GM23338 (cell line): ENCODE data around the gene COX7A2. TPM values are rescaled to one million over a fixed set of nuclear protein-coding genes. Genes with fewer than 3 reads are reported as not detected.

Source experiments
- ATAC-seq: fragments of 200-7000 bp; cut with Tn5 transposase; 3 replicates; pipeline ENCODE4 v1.9.1; 2020
- DNase-seq: peaks from one replicate; pipeline ENCODE4 v3.0.0-alpha.2; 2015; ENCODE audit warnings: low spot score
- H2AFZ ChIP-seq: fragments of 200-600 bp; sonication (generic); 2 replicates; pipeline ENCODE4 v1.8.0; 2016; ENCODE audit warnings: antibody characterized with exemption, mild to moderate bottlenecking, moderate library complexity
- H3F3A ChIP-seq: fragments of 200-600 bp; sonication (generic); replicated peaks from 2 replicates; pipeline ENCODE4 v1.8.0; 2017; ENCODE audit warnings: antibody characterized with exemption, mixed run types, low read depth
- H3K27ac ChIP-seq: fragments of 200-600 bp; sonication (generic); 2 replicates; pipeline ENCODE4 v1.6.1; 2016; ENCODE audit warnings: low read depth
- H3K27me3 ChIP-seq: fragments of 200-600 bp; sonication (generic); 2 replicates; pipeline ENCODE4 v1.8.0; 2016; ENCODE audit warnings: mild to moderate bottlenecking, mixed run types, moderate library complexity; ENCODE audit not compliant: insufficient read depth
- H3K36me3 ChIP-seq: fragments of 200-600 bp; sonication (generic); 2 replicates; pipeline ENCODE4 v1.8.0; 2016; ENCODE audit warnings: mild to moderate bottlenecking; ENCODE audit not compliant: insufficient read depth
- H3K4me1 ChIP-seq: fragments of 200-600 bp; sonication (generic); 2 replicates; pipeline ENCODE4 v1.8.0; 2016; ENCODE audit warnings: mild to moderate bottlenecking, moderate library complexity; ENCODE audit not compliant: insufficient read depth
- H3K4me2 ChIP-seq: fragments of 200-600 bp; sonication (generic); 2 replicates; pipeline ENCODE4 v1.7.1; 2017; ENCODE audit warnings: mixed run types
- H3K4me3 ChIP-seq: fragments of 200-600 bp; sonication (generic); 2 replicates; pipeline ENCODE4 v1.6.1; 2016; ENCODE audit warnings: mixed run types
- H3K79me2 ChIP-seq: fragments of 200-600 bp; sonication (generic); replicated peaks from 2 replicates; pipeline ENCODE4 v1.8.0; 2017; ENCODE audit warnings: mild to moderate bottlenecking; ENCODE audit not compliant: insufficient read depth
- H3K9me2 ChIP-seq: fragments of 200-600 bp; sonication (generic); 2 replicates; pipeline ENCODE4 v1.8.0; 2017; ENCODE audit not compliant: insufficient read depth
- H4K20me1 ChIP-seq: fragments of 200-600 bp; sonication (generic); replicated peaks from 2 replicates; pipeline ENCODE4 v1.8.0; 2017; ENCODE audit warnings: mild to moderate bottlenecking; ENCODE audit not compliant: insufficient read depth
- H3K27ac Mint-ChIP-seq: 2 replicates; pipeline ENCODE4 v1.8.0; 2020; ENCODE audit warnings: inconsistent platforms, mild to moderate bottlenecking, moderate library complexity, mixed read lengths
- H3K27me3 Mint-ChIP-seq: 3 replicates; pipeline ENCODE4 v1.8.0; 2022; ENCODE audit warnings: low read depth, mild to moderate bottlenecking, moderate library complexity, mixed read lengths, inconsistent platforms; ENCODE audit not compliant: insufficient read depth, poor library complexity
- H3K36me3 Mint-ChIP-seq: 3 replicates; pipeline ENCODE4 v1.8.0; 2021; ENCODE audit warnings: low read depth, mild to moderate bottlenecking, inconsistent platforms, moderate library complexity, mixed read lengths
- H3K4me1 Mint-ChIP-seq: 3 replicates; pipeline ENCODE4 v1.8.0; 2020; ENCODE audit warnings: mild to moderate bottlenecking, inconsistent platforms, mixed read lengths
- H3K4me3 Mint-ChIP-seq: 3 replicates; pipeline ENCODE4 v1.8.0; 2021; ENCODE audit warnings: moderate library complexity, mild to moderate bottlenecking, inconsistent platforms, mixed read lengths
- H3K9me3 Mint-ChIP-seq: 3 replicates; pipeline ENCODE4 v1.8.0; 2020; ENCODE audit warnings: moderate library complexity, mild to moderate bottlenecking, inconsistent platforms, mixed read lengths
- CREB1 ChIP-seq: fragments of 250-450 bp; sonication (Bioruptor Pico); IDR thresholded peaks from 2 replicates; pipeline ENCODE4 v1.5.0; 2020; ENCODE audit warnings: low read depth, mild to moderate bottlenecking, moderate library complexity
- CTCF ChIP-seq, 2 experiments: fragments of 200-600 bp in 1 of 2; sonication (generic) in 1 of 2; conservative IDR thresholded peaks; 2 replicates each; pipeline versions ENCODE4 v1.5.1 to v1.6.1; 2016 to 2017; ENCODE audit warnings: antibody characterized with exemption in 2 of 2, low read depth in 2 of 2, mild to moderate bottlenecking in 2 of 2, moderate library complexity in 1 of 2
- EZH2phosphoT487 ChIP-seq: fragments of 200-600 bp; sonication (generic); IDR thresholded peaks from one replicate; pipeline ENCODE4 v1.8.1; 2018; ENCODE audit warnings: antibody characterized with exemption; ENCODE audit not compliant: unreplicated experiment
- JUNB ChIP-seq: IDR thresholded peaks from one replicate; pipeline ENCODE4 v1.6.1; 2016; ENCODE audit warnings: antibody characterized with exemption; ENCODE audit not compliant: unreplicated experiment
- REST ChIP-seq: IDR thresholded peaks from one replicate; pipeline ENCODE4 v1.6.1; 2018; ENCODE audit warnings: antibody characterized with exemption; ENCODE audit not compliant: unreplicated experiment
- ZNF331 ChIP-seq: fragments of 250-450 bp; sonication (Bioruptor Pico); IDR thresholded peaks from 2 replicates; pipeline ENCODE4 v1.5.0; 2020; ENCODE audit warnings: low read depth, mild to moderate bottlenecking, moderate library complexity
- ZNF462 ChIP-seq: fragments of 250-450 bp; sonication (Bioruptor Pico); IDR thresholded peaks from 2 replicates; pipeline ENCODE4 v1.5.0; 2020; ENCODE audit warnings: mild to moderate bottlenecking, moderate library complexity
- polyA plus RNA-seq: library from polyadenylated mRNA; unstranded; fragments of >200 nt; fragmentation: Nextera tagmentation; extraction: Ambion mirVana; gene quantifications from 2 replicates; pipeline ENCODE4 v1.2.1, GENCODE V29; 2016
- total RNA-seq: library from RNA; depleted of rRNA; stranded (reverse); fragments of >200 nt; shearing (Covaris generic); gene quantifications from 2 replicates; pipeline ENCODE4 v1.2.3, GENCODE V29; 2014

Gene COX7A2
- total and polyA plus RNA-seq, 2 experiments from 2014 or later: 93.7 to 963 TPM

- TF ChIP-seq CTCF (conservative IDR thresholded peaks at IDR 0.05; ENCODE audit: low read depth in 2 of 2) (no peak), REST (no peak)
These were observed 9.3 kb downstream of the COX7A2 start (continued) for GRCh38 chr6:75234126-75234865.

- ATAC-seq (peak; percentile 87), DNase-seq (peak; percentile 52)
- Histone ChIP-seq H3K4me1 (peaks cover 23% of the 10 kb centered on the region), H3K4me2 (no peak overlapping the region), H3K27me3 (no peaks in the 10 kb centered on the region), H3K4me3 (no peak overlapping the region), H3K9me2 (no peaks in the 10 kb centered on the region), H2AFZ (no peak overlapping the region), H4K20me1 (no peaks in the 10 kb centered on the region; the same call in 1 of the 2 replicates), H3K27ac (no peak overlapping the region), H3K79me2 (no peaks in the 10 kb centered on the region), H3F3A (no peaks in the 10 kb centered on the region; the same call in 1 of the 2 replicates), H3K36me3 (no peaks in the 10 kb centered on the region; the same call in 1 of the 2 replicates)
- Mint-ChIP-seq H3K9me3 (no peaks in the 10 kb centered on the region), H3K4me1 (peaks cover 43% of the 10 kb centered on the region), H3K36me3 (peaks cover 14% of the 10 kb centered on the region; the same call in 2 of the 3 replicates), H3K27me3 (peaks cover 2% of the 10 kb centered on the region), H3K27ac (no peak overlapping the region), H3K4me3 (no peak overlapping the region)
- TF ChIP-seq REST (no peak), ZNF331 (CRISPR knock-in tag) (no peak), CREB1 (CRISPR knock-in tag) (no peak), ZNF462 (CRISPR knock-in tag) (no peak), EZH2phosphoT487 (no peak), JUNB (no peak)
These were observed 10.4 kb downstream of the COX7A2 start for GRCh38 chr6:75233092-75233615.
